Sigmoid colon (tissue), 4 donors: ENCODE results near the gene RBM10.

Experiments used
- EP300 ChIP-seq, 4 donors: sonication (generic); formaldehyde crosslinking; IDR thresholded peaks; one replicate each; pipeline ENCODE4 v1.6.1; 2017; ENCODE audit warnings: antibody characterized with exemption in 4 of 4
- POLR2A ChIP-seq, 2 donors: fragments of 450-650 bp; IDR thresholded peaks; one replicate each; pipeline ENCODE4 v1.6.1; 2016; ENCODE audit warnings: antibody characterized with exemption in 2 of 2, mild to moderate bottlenecking in 2 of 2, moderate library complexity in 2 of 2
- TF ChIP-seq, protein P1 (sequence below), 4 experiments: fragments of 450-650 bp in 3 of 4; fragments of 200-600 bp in 1 of 4; IDR thresholded peaks; one replicate each; pipeline ENCODE4 v1.5.1; 2016 to 2019; ENCODE audit warnings: antibody characterized with exemption in 4 of 4, mild to moderate bottlenecking in 3 of 4, moderate library complexity in 2 of 4

DNA sequence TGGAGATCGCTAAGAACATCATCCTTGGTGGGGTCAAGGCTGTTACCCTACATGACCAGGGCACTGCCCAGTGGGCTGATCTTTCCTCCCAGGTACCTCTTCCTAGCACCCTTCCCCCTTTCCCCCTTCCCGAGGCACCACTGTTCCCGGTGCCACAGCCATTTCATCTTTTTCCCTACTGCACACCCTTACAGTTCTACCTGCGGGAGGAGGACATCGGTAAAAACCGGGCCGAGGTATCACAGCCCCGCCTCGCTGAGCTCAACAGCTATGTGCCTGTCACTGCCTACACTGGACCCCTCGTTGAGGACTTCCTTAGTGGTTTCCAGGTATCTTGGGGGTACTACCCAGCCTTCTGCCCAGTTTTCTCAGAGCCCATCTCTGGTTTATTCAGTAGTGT is 54.3 kb downstream of the RBM10 start:
- no peak for TF ChIP-seq EP300 (IDR thresholded peaks at IDR 0.05)
- TF ChIP-seq, protein P1, sequence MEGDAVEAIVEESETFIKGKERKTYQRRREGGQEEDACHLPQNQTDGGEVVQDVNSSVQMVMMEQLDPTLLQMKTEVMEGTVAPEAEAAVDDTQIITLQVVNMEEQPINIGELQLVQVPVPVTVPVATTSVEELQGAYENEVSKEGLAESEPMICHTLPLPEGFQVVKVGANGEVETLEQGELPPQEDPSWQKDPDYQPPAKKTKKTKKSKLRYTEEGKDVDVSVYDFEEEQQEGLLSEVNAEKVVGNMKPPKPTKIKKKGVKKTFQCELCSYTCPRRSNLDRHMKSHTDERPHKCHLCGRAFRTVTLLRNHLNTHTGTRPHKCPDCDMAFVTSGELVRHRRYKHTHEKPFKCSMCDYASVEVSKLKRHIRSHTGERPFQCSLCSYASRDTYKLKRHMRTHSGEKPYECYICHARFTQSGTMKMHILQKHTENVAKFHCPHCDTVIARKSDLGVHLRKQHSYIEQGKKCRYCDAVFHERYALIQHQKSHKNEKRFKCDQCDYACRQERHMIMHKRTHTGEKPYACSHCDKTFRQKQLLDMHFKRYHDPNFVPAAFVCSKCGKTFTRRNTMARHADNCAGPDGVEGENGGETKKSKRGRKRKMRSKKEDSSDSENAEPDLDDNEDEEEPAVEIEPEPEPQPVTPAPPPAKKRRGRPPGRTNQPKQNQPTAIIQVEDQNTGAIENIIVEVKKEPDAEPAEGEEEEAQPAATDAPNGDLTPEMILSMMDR (IDR thresholded peaks at IDR 0.05) = no peak
- no peak for TF ChIP-seq POLR2A (IDR thresholded peaks at IDR 0.05)
